Kidney epithelial cell (primary cell): ENCODE data around the gene PNMA6E. TPM values are rescaled to one million over a fixed set of nuclear protein-coding genes. Genes with fewer than 3 reads are reported as not detected.

Source experiments
- DNase-seq: peaks from one replicate; pipeline ENCODE4 v3.0.0-alpha.2; 2010; ENCODE audit warnings: low read depth
- H3K27me3 ChIP-seq: 2 replicates; pipeline ENCODE4 v1.6.0; 2011; ENCODE audit warnings: low read length; ENCODE audit not compliant: control insufficient read depth, insufficient read depth
- H3K36me3 ChIP-seq: 2 replicates; pipeline ENCODE4 v1.5.1; 2011; ENCODE audit warnings: low read length; ENCODE audit not compliant: control insufficient read depth, insufficient read depth
- H3K4me3 ChIP-seq: 2 replicates; pipeline ENCODE4 v1.5.1; 2011; ENCODE audit warnings: low read depth, mild to moderate bottlenecking, control low read depth, low read length
- total RNA-seq: library from RNA; depleted of rRNA; stranded (reverse); fragments of >200 nt; gene quantifications from 2 replicates; pipeline ENCODE4 v1.2.3, GENCODE V29; 2015
- TF ChIP-seq, protein P1 (sequence below): IDR thresholded peaks from 2 replicates; pipeline ENCODE4 v1.5.1; 2011; ENCODE audit warnings: mild to moderate bottlenecking, moderate library complexity, low read length, control low read depth, inconsistent platforms; ENCODE audit not compliant: insufficient read depth, poor library complexity, severe bottlenecking

Gene PNMA6E
- total RNA-seq, 1 donor from 2014 or later, result not detected

GRCh38 chrX:153382563-153383482 lies 18.3 kb downstream of the PNMA6E start:
- H3K27me3 ChIP-seq, result no peaks in the 10 kb centered on the region
- TF ChIP-seq, protein P1, sequence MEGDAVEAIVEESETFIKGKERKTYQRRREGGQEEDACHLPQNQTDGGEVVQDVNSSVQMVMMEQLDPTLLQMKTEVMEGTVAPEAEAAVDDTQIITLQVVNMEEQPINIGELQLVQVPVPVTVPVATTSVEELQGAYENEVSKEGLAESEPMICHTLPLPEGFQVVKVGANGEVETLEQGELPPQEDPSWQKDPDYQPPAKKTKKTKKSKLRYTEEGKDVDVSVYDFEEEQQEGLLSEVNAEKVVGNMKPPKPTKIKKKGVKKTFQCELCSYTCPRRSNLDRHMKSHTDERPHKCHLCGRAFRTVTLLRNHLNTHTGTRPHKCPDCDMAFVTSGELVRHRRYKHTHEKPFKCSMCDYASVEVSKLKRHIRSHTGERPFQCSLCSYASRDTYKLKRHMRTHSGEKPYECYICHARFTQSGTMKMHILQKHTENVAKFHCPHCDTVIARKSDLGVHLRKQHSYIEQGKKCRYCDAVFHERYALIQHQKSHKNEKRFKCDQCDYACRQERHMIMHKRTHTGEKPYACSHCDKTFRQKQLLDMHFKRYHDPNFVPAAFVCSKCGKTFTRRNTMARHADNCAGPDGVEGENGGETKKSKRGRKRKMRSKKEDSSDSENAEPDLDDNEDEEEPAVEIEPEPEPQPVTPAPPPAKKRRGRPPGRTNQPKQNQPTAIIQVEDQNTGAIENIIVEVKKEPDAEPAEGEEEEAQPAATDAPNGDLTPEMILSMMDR, result no peak
- no peaks in the 10 kb centered on the region for H3K36me3 ChIP-seq
- H3K4me3 ChIP-seq, result no peak overlapping the region
- DNase-seq, result no peak

GRCh38 chrX:153381684-153382532 lies 19.2 kb downstream of the PNMA6E start:
- peak; percentile 19 for DNase-seq
- TF ChIP-seq, protein P1, result no peak

GRCh38 chrX:153380691-153381090 lies 20.5 kb downstream of the PNMA6E start:
- Histone ChIP-seq H3K36me3 (no peaks in the 10 kb centered on the region), H3K4me3 (no peak overlapping the region), H3K27me3 (no peaks in the 10 kb centered on the region)
- no peak for DNase-seq
- TF ChIP-seq, protein P1, result no peak

More at GRCh38 chrX:153381684-153382532, 19.2 kb downstream of the PNMA6E start:
- Histone ChIP-seq H3K27me3 (no peaks in the 10 kb centered on the region), H3K36me3 (no peaks in the 10 kb centered on the region), H3K4me3 (no peak overlapping the region)

DNA sequence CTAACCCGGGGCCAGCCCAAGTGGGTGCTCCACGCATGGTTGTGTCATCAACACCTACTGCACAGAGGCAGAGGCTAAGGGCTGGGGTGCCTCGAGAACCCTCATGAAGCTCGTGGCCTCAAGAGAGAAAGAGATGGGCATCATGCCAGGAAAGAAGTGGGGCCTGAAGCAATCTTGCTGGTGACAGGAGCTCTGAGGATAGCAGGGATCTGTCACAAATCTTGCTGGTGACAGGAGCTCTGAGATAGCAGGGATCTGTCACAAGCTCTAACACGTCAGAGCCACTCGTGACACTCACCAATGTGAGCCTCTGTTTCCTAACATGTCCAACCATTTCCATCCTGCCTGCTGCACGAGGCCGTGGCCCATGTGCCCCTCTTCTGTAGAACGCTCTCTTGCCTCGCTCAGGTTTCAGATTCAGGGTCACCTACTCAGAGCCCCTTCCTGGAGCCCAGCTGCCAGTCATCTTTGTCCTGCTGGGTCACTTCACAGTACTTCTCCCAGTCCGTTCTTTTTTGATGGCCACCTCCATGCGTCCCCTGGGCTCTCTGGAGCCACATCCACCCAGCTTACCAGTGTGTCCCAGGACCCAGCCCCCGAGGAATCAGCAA lies 21.1 kb downstream of the PNMA6E start:
- Histone ChIP-seq H3K27me3 (no peaks in the 10 kb centered on the region), H3K4me3 (no peak overlapping the region), H3K36me3 (no peaks in the 10 kb centered on the region)
- TF ChIP-seq, protein P1, result no peak
- DNase-seq, result no peak

GRCh38 chrX:153379508-153379907 lies 21.6 kb downstream of the PNMA6E start:
- no peaks in the 10 kb centered on the region for H3K27me3 ChIP-seq
- no peak overlapping the region for H3K4me3 ChIP-seq
- TF ChIP-seq, protein P1, result no peak
- no peaks in the 10 kb centered on the region for H3K36me3 ChIP-seq
- DNase-seq, result no peak
